Measurements from ENCODE around the gene CTSW.
"Not testable (repeated sequence)": the region's sequence is repeated elsewhere in the genome, so short reads cannot be mapped to it uniquely, and the experiment has no call there.

The CTSW gene

GRCh38 chr11:65886826-65887722 lies 7.4 kb downstream of the CTSW start:
- DNase-seq, result no peak

- DNase-seq, result peak; percentile 44
Observed at GRCh38 chr11:65887723-65888162, 8.1 kb downstream of the CTSW start.

- DNase-seq, result peak; percentile 97
Observed at GRCh38 chr11:65888163-65888814, 8.7 kb downstream of the CTSW start, which contains the start of gene FIBP. TSS of gene FIBP (minus strand) at chr11:65888471. CDS start at chr11:65888418, 53 bp downstream.

- DNase-seq, result peak; percentile 96
Observed at GRCh38 chr11:65890324-65891218, 10.9 kb downstream of the CTSW start, which contains the start of gene CCDC85B. TSS of gene CCDC85B (plus strand) at chr11:65890673. CDS start at chr11:65890784, 111 bp downstream.

- no peak for DNase-seq
Observed at GRCh38 chr11:65891219-65892136, 11.8 kb downstream of the CTSW start.

- DNase-seq, result not testable (repeated sequence)
Observed at GRCh38 chr11:65892137-65892540, 12.5 kb downstream of the CTSW start.

GRCh38 chr11:65892661-65893317 lies 13.2 kb downstream of the CTSW start:
- no peak for DNase-seq

GRCh38 chr11:65894034-65894591 lies 14.5 kb downstream of the CTSW start:
- DNase-seq, result no peak

- DNase-seq, result no peak
Observed at GRCh38 chr11:65895482-65895981, 15.9 kb downstream of the CTSW start.

GRCh38 chr11:65896034-65896999 lies 16.7 kb downstream of the CTSW start:
- DNase-seq, result no peak

GRCh38 chr11:65897020-65897471 lies 17.4 kb downstream of the CTSW start:
- no peak for DNase-seq

- no peak for DNase-seq
Observed at GRCh38 chr11:65898656-65899355, 19.2 kb downstream of the CTSW start.

- peak; percentile 79 for DNase-seq
Observed at GRCh38 chr11:65899356-65900124, 19.9 kb downstream of the CTSW start.

GRCh38 chr11:65900125-65900898 lies 20.7 kb downstream of the CTSW start, which contains the start of gene FOSL1:
TSS of gene FOSL1 (minus strand) at chr11:65900388. CDS start at chr11:65900339, 49 bp downstream.
- DNase-seq, result peak; percentile 95

GRCh38 chr11:65900899-65901180 lies 21.2 kb downstream of the CTSW start:
- no peak for DNase-seq

GRCh38 chr11:65903068-65903481 lies 23.4 kb downstream of the CTSW start:
- peak; percentile 92 for DNase-seq

GRCh38 chr11:65903715-65904114 lies 24.1 kb downstream of the CTSW start:
- DNase-seq, result no peak

Measured in fibroblast of skin of right quadriceps (primary cell).